Fibroblast of lung (primary cell): ENCODE data around the gene SPAG5. TPM values are rescaled to one million over a fixed set of nuclear protein-coding genes. Genes with fewer than 3 reads are reported as not detected.
"Not testable (repeated sequence)": the region's sequence is repeated elsewhere in the genome, so short reads cannot be mapped to it uniquely, and the experiment has no call there.

Experiments used
- DNase-seq, 2 donors: peaks; one replicate each; pipeline versions ENCODE4 v3.0.0 to v3.0.0-alpha.2; 2010; ENCODE audit warnings: low read depth in 2 of 2
- H2AFZ ChIP-seq: 2 replicates; pipeline ENCODE4 v1.5.1; 2012; ENCODE audit warnings: low read length, control low read depth, inconsistent platforms
- H3K27ac ChIP-seq: 2 replicates; pipeline ENCODE4 v1.5.1; 2011; ENCODE audit warnings: low read length, control low read depth; ENCODE audit not compliant: insufficient read depth
- H3K27me3 ChIP-seq: 2 replicates; pipeline ENCODE4 v1.5.1; 2011; ENCODE audit warnings: mild to moderate bottlenecking, low read length; ENCODE audit not compliant: control insufficient read depth, insufficient read depth
- H3K36me3 ChIP-seq: 2 replicates; pipeline ENCODE4 v1.5.1; 2011; ENCODE audit warnings: low read length; ENCODE audit not compliant: control insufficient read depth, insufficient read depth
- H3K4me1 ChIP-seq: 2 replicates; pipeline ENCODE4 v1.5.1; 2011; ENCODE audit warnings: low read length; ENCODE audit not compliant: control insufficient read depth, insufficient read depth; ENCODE audit errors: extremely low read depth
- H3K4me2 ChIP-seq: 2 replicates; pipeline ENCODE4 v1.5.1; 2011; ENCODE audit warnings: low read length, control low read depth; ENCODE audit not compliant: insufficient read depth; ENCODE audit errors: extremely low read depth
- H3K4me3 ChIP-seq, 4 experiments: fragments of 200-600 bp in 1 of 4; sonication (generic) in 1 of 4; replicated peaks in 1 of 4; 2 replicates each; pipeline ENCODE4 v1.5.1; 2011 to 2016; ENCODE audit warnings: low read length in 4 of 4, low read depth in 3 of 4, mild to moderate bottlenecking in 3 of 4, control low read depth in 2 of 4, inconsistent platforms in 1 of 4, mixed read lengths in 1 of 4; ENCODE audit not compliant: insufficient read depth in 1 of 4; ENCODE audit errors: control extremely low read depth in 1 of 4
- H3K79me2 ChIP-seq: 2 replicates; pipeline ENCODE4 v1.5.1; 2012; ENCODE audit warnings: mild to moderate bottlenecking, low read length, inconsistent platforms; ENCODE audit not compliant: control insufficient read depth, insufficient read depth
- H3K9ac ChIP-seq: 2 replicates; pipeline ENCODE4 v1.5.1; 2011; ENCODE audit warnings: mild to moderate bottlenecking, low read length, control low read depth; ENCODE audit not compliant: insufficient read depth
- H3K9me3 ChIP-seq: 2 replicates; pipeline ENCODE4 v1.5.1; 2012; ENCODE audit warnings: low read depth, low read length; ENCODE audit not compliant: control insufficient read depth, insufficient read depth
- H4K20me1 ChIP-seq: 2 replicates; pipeline ENCODE4 v1.5.1; 2011; ENCODE audit warnings: low read length; ENCODE audit not compliant: control insufficient read depth, insufficient read depth; ENCODE audit errors: extremely low read depth
- EZH2 ChIP-seq: IDR thresholded peaks from 2 replicates; pipeline ENCODE4 v1.5.1; 2012; ENCODE audit warnings: low read length, control low read depth, mild to moderate bottlenecking; ENCODE audit errors: missing control alignments
- polyA plus RNA-seq, 2 donors: library from polyadenylated mRNA; depleted of rRNA in 1 of 2; stranded (reverse) in 1 of 2; unstranded in 1 of 2; fragments of >200 nt; gene quantifications; 2 replicates each; pipeline ENCODE4 v1.2.1, GENCODE V29; 2011 to 2012; ENCODE audit warnings: missing spikeins in 1 of 2
- total RNA-seq: library from RNA; depleted of rRNA; stranded (reverse); fragments of >200 nt; gene quantifications from 2 replicates; pipeline ENCODE4 v1.2.1, GENCODE V29; 2014
- TF ChIP-seq, protein P1 (sequence below), 2 donors: IDR thresholded peaks in 1 of 2; conservative IDR thresholded peaks in 1 of 2; 1 replicate in 1 of 2; 2 replicates in 1 of 2; pipeline ENCODE4 v1.5.1; 2011 to 2012; ENCODE audit warnings: low read length in 2 of 2, control low read depth in 1 of 2, inconsistent platforms in 1 of 2, low read depth in 1 of 2, mild to moderate bottlenecking in 1 of 2

The SPAG5 gene
- total and polyA plus RNA-seq, 2 donors (not counting 1 experiment from before 2014, with no cell fraction given), result 12.0 to 13.7 TPM

DNA sequence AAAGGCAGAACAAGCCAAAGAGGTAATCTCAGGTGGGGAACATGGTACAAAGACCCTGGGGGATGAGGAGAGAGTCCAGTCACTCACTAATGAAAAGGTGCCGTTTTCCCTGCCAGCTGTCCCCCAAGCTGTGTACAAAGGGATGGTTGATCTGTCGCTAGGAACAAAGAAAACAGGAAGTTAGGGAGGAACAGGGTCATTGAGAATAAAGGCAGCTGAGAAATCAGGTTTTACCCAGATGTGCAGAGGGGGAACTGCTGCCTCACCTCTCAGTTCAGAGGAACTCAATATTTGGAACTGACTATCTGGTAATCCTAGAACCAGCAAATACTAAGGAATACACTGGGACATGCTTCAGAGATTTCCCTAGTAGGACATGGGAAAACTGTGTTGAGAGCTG, 13.7 kb upstream of the SPAG5 start:
- Histone ChIP-seq H4K20me1 (no peaks in the 10 kb centered on the region), H3K27me3 (no peaks in the 10 kb centered on the region), H3K9me3 (no peaks in the 10 kb centered on the region), H3K4me2 (no peak overlapping the region), H3K4me1 (no peaks in the 10 kb centered on the region), H3K9ac (no peak overlapping the region), H3K4me3 (no peak overlapping the region), H3K36me3 (peaks cover 14% of the 10 kb centered on the region), H3K27ac (no peak overlapping the region), H2AFZ (no peak overlapping the region), H3K79me2 (no peaks in the 10 kb centered on the region)
- TF ChIP-seq, protein P1, sequence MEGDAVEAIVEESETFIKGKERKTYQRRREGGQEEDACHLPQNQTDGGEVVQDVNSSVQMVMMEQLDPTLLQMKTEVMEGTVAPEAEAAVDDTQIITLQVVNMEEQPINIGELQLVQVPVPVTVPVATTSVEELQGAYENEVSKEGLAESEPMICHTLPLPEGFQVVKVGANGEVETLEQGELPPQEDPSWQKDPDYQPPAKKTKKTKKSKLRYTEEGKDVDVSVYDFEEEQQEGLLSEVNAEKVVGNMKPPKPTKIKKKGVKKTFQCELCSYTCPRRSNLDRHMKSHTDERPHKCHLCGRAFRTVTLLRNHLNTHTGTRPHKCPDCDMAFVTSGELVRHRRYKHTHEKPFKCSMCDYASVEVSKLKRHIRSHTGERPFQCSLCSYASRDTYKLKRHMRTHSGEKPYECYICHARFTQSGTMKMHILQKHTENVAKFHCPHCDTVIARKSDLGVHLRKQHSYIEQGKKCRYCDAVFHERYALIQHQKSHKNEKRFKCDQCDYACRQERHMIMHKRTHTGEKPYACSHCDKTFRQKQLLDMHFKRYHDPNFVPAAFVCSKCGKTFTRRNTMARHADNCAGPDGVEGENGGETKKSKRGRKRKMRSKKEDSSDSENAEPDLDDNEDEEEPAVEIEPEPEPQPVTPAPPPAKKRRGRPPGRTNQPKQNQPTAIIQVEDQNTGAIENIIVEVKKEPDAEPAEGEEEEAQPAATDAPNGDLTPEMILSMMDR (conservative IDR thresholded peaks at IDR 0.05 in 1 of 2, IDR thresholded peaks at IDR 0.05 in 1 of 2; ENCODE audit: low read depth in 1 of 2, low read length in 2 of 2), result no peak
- no peak for TF ChIP-seq EZH2
- no peak for DNase-seq

DNA sequence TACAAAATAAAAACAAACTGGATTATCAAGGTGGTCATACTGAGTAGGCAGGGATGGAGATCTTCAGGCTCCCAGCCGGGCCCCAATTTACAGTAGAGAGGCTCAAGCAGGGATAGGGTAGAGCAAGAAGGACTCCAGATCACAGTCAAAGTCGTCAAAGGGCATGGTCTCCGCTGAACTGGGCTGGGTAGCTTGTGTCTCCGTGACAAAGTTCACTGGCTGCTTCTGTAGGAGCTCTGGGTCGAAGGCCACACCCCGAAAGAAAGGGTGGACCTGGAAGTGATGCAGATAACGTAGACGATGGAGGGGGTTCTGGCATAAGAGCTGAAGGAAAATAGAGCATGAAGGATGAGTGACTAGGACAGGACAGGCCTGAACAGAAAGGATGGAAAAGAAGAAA, 11.6 kb upstream of the SPAG5 start:
- no peak overlapping the region for H2AFZ ChIP-seq
- H3K9ac ChIP-seq, result no peak overlapping the region
- no peak for TF ChIP-seq EZH2
- TF ChIP-seq, protein P1 (conservative IDR thresholded peaks at IDR 0.05 in 1 of 2, IDR thresholded peaks at IDR 0.05 in 1 of 2; ENCODE audit: low read depth in 1 of 2, low read length in 2 of 2), result no peak

DNA sequence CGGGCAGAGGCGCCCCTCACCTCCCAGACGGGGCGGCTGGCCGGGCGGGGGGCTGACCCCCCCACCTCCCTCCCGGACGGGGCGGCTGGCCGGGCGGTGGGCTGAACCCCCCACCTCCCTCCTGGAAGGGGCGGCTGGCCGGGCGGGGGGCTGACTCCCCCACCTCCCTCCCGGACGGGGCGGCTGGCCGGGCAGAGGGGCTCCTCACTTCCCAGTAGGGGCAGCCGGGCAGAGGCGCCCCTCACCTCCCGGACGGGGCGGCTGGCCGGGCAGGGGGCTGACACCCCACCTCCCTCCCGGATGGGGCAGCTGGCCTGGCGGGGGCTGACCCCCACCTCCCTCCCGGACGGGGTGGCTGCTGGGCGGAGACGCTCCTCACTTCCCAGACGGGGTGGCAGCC, 5.2 kb upstream of the SPAG5 start:
- not testable (repeated sequence) for H3K27me3 ChIP-seq, H3K4me3 ChIP-seq, H4K20me1 ChIP-seq, H3K9ac ChIP-seq, H3K27ac ChIP-seq, H3K9me3 ChIP-seq, DNase-seq, H2AFZ ChIP-seq, H3K36me3 ChIP-seq, H3K79me2 ChIP-seq, H3K4me2 ChIP-seq, H3K4me1 ChIP-seq

More for the DNA sequence above, 11.6 kb upstream of the SPAG5 start:
- Histone ChIP-seq H3K4me3 (no peak overlapping the region), H4K20me1 (no peaks in the 10 kb centered on the region), H3K27me3 (no peaks in the 10 kb centered on the region), H3K27ac (no peak overlapping the region), H3K36me3 (peaks cover 8% of the 10 kb centered on the region), H3K79me2 (no peaks in the 10 kb centered on the region), H3K9me3 (no peaks in the 10 kb centered on the region), H3K4me1 (no peaks in the 10 kb centered on the region), H3K4me2 (no peak overlapping the region)
- DNase-seq, result no peak
